ENCODE results near the gene C5orf46.
"Not testable (repeated sequence)": the region's sequence is repeated elsewhere in the genome, so short reads cannot be mapped to it uniquely, and the experiment has no call there.

Gene C5orf46

GRCh38 chr5:147895864-147896263 lies 10.5 kb downstream of the C5orf46 start:
- no peak for DNase-seq (ENCODE audit: low read depth in 2 of 3, low spot score in 2 of 3)

GRCh38 chr5:147893820-147894219 lies 12.5 kb downstream of the C5orf46 start:
- DNase-seq (ENCODE audit: low read depth in 2 of 3, low spot score in 2 of 3): no peak

GRCh38 chr5:147892696-147893296 lies 13.5 kb downstream of the C5orf46 start:
- no peak for DNase-seq (ENCODE audit: low read depth in 2 of 3, low spot score in 2 of 3)

GRCh38 chr5:147887930-147888329 lies 18.4 kb downstream of the C5orf46 start:
- DNase-seq (ENCODE audit: low read depth in 2 of 3, low spot score in 2 of 3): no peak

GRCh38 chr5:147887026-147887627 lies 19.2 kb downstream of the C5orf46 start:
- DNase-seq (ENCODE audit: low read depth in 2 of 3, low spot score in 2 of 3): no peak

GRCh38 chr5:147882586-147883313 lies 23.6 kb downstream of the C5orf46 start:
- no peak for DNase-seq (ENCODE audit: low read depth in 2 of 3, low spot score in 2 of 3)

- DNase-seq (ENCODE audit: low read depth in 2 of 3, low spot score in 2 of 3): no peak
Measured at GRCh38 chr5:147880487-147880886, 25.9 kb downstream of the C5orf46 start.

GRCh38 chr5:147879784-147880183 lies 26.6 kb downstream of the C5orf46 start:
- no peak for DNase-seq (ENCODE audit: low read depth in 2 of 3, low spot score in 2 of 3)

- DNase-seq (ENCODE audit: low read depth in 2 of 3, low spot score in 2 of 3): no peak
Measured at GRCh38 chr5:147878066-147878759, 28.1 kb downstream of the C5orf46 start, which contains the start of gene SCGB3A2. Gene SCGB3A2, plus strand, starts transcription at chr5:147878711. Its CDS starts 93 bp downstream, at chr5:147878804.

GRCh38 chr5:147876626-147877025 lies 29.7 kb downstream of the C5orf46 start:
- no peak for DNase-seq (ENCODE audit: low read depth in 2 of 3, low spot score in 2 of 3)

GRCh38 chr5:147876141-147876540 lies 30.2 kb downstream of the C5orf46 start:
- DNase-seq (ENCODE audit: low read depth in 2 of 3, low spot score in 2 of 3): no peak

- DNase-seq (ENCODE audit: low read depth in 2 of 3, low spot score in 2 of 3): no peak
Measured at GRCh38 chr5:147874910-147875367, 31.4 kb downstream of the C5orf46 start.

- not testable (repeated sequence) for DNase-seq (ENCODE audit: low read depth in 2 of 3, low spot score in 2 of 3)
Measured at GRCh38 chr5:147874118-147874875, 32.0 kb downstream of the C5orf46 start.

GRCh38 chr5:147872744-147873435 lies 33.4 kb downstream of the C5orf46 start:
- DNase-seq (ENCODE audit: low read depth in 2 of 3, low spot score in 2 of 3): not testable (repeated sequence)

- not testable (repeated sequence) for DNase-seq (ENCODE audit: low read depth in 2 of 3, low spot score in 2 of 3)
Measured at GRCh38 chr5:147871980-147872549, 34.3 kb downstream of the C5orf46 start.

- DNase-seq (ENCODE audit: low read depth in 2 of 3, low spot score in 2 of 3): not testable (repeated sequence)
Measured at GRCh38 chr5:147869892-147870291, 36.4 kb downstream of the C5orf46 start.

- no peak for DNase-seq (ENCODE audit: low read depth in 2 of 3, low spot score in 2 of 3)
Measured at GRCh38 chr5:147869112-147869511, 37.2 kb downstream of the C5orf46 start.

- DNase-seq (ENCODE audit: low read depth in 2 of 3, low spot score in 2 of 3): no peak
Measured at GRCh38 chr5:147863454-147864158, 42.7 kb downstream of the C5orf46 start.

- DNase-seq (ENCODE audit: low read depth in 2 of 3, low spot score in 2 of 3): no peak
Measured at GRCh38 chr5:147860641-147861025, 45.7 kb downstream of the C5orf46 start.
